Measurements from ENCODE around the gene RPTOR.
"Not testable (repeated sequence)": the region's sequence is repeated elsewhere in the genome, so short reads cannot be mapped to it uniquely, and the experiment has no call there.

The RPTOR gene

GRCh38 chr17:80762076-80762475 is 217.4 kb downstream of the RPTOR start:
- no peak for DNase-seq (ENCODE audit: low read depth in 2 of 2)

DNA sequence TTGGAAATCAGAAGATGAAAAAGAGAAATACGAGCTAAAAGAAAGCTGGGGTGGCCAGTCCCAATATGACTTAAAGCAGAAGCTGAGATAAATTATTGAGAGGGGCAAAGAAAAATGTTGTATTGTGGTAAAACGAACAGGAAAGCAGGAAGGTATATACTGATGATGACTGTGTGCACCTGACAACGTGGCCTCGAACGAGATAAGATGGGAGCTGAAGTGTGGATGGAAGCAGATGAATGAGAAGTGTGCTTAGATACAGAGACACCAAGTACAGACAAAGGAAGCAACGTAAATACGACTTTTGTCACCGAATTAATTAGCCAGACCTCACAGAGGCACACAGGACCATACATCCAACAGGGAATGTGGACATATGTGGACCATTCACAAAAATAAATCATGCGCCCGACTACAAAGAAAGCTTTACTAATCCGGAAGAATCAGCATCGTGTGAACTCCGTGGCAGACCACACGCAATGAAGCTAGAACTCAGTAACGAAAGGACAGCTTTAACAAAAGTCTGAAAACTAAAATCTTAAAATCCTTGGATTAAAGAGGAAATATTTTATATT is 218.7 kb downstream of the RPTOR start:
- DNase-seq (ENCODE audit: low read depth in 2 of 2) = no peak

GRCh38 chr17:80764627-80765145 is 220.0 kb downstream of the RPTOR start:
- not testable (repeated sequence) for DNase-seq (ENCODE audit: low read depth in 2 of 2)

GRCh38 chr17:80765241-80765961 is 220.8 kb downstream of the RPTOR start:
- DNase-seq (ENCODE audit: low read depth in 2 of 2) = no peak

GRCh38 chr17:80766290-80766855 is 221.7 kb downstream of the RPTOR start:
- DNase-seq (ENCODE audit: low read depth in 2 of 2) = no peak

GRCh38 chr17:80768389-80768788 is 223.8 kb downstream of the RPTOR start:
- DNase-seq (ENCODE audit: low read depth in 2 of 2) = no peak

DNA sequence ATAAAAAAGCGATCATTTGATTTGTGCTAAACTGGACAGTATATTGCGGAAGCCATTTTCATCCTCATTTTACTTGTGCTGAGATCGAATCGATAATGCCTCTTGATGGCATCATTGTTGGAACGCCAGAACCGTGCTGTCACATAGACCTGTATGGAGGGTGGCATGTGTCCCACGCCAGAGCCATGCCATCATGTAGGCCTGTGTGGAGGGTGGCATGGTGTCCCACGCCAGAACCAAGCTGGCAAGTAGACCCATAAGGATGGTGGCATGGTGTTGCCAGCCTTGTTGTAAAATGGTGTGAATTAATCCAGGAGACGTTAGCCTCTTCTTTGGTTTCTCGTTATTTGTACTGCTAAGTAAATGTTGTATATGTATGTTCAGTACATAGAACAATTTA is 224.3 kb downstream of the RPTOR start:
- no peak for DNase-seq (ENCODE audit: low read depth in 2 of 2)

DNA sequence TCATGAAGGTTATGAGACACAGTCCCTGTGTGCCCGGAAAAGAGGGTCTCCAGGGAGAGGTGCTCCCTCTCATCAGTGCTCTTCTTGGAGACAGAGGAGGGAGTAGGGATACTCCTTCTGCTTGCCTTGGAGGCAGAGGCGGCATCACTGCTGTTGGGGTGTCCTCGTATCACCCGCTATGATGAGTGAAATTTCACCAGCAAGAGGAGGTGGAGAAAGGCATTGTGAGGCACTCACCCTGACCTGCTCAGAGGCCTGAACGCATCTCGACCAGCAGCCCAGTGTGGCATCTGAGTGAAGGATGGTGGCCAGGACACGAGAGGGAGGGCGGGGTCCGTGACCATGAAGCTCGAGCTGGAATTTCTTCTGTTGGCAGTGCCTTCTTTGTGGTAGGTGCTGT is 224.9 kb downstream of the RPTOR start:
- DNase-seq (ENCODE audit: low read depth in 2 of 2) = no peak

GRCh38 chr17:80769936-80770625 is 225.4 kb downstream of the RPTOR start:
- DNase-seq (ENCODE audit: low read depth in 2 of 2) = no peak

DNA sequence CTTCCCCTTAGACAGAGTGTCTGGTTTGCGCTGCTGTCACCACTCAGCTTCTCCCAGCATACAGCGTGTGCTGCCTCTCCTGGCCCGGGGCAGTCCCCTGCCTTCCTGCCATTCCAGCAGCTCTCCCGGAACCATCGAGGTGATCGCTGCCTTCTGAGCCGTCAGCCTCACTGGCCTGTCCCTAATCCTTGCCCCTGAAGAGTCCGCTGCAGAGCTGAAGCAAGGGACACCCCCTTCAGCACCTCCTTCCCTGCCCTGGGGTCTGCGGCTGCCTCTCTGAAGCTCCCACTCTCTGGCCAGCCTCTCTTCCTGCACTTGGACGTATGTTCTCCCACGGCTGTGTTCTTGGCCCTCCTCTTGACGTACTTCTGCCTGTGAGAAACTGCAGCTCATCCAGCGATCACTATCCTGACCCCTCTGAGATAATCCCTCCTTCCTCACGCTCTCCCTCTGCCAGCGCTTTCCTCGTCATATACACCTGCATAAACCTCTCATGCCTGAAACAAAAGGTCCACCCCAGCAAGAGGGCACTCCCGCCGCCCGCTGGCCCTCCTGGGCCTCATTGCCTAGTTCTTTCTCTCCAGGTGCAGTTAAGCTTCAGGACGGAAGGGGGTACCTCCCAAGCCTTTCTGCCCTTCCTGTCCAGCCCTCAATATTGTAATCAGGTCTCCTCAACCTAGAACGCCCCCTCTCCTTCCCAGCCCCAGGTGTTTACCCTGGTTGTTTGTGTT is 226.4 kb downstream of the RPTOR start:
- DNase-seq (ENCODE audit: low read depth in 2 of 2) = no peak

DNA sequence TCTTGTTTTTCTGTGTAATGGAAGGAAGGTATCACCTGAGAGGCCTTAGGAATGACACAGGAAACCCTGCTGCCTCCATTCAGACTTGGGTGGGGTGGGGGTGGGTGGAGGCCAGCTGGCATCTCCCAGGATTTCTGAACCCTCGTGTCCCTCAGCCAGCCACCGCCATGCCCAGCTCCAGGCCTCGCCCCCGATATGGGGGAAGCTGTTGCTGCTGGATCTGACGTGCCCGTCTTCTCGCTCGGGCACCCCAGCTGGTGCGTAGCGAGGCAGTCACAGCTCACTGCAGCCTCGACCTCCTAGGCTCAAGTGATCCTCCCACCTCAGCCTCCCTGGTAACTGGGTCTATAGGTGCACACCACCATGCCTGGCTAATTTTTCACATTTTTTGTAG is 227.0 kb downstream of the RPTOR start:
- no peak for DNase-seq (ENCODE audit: low read depth in 2 of 2)

DNA sequence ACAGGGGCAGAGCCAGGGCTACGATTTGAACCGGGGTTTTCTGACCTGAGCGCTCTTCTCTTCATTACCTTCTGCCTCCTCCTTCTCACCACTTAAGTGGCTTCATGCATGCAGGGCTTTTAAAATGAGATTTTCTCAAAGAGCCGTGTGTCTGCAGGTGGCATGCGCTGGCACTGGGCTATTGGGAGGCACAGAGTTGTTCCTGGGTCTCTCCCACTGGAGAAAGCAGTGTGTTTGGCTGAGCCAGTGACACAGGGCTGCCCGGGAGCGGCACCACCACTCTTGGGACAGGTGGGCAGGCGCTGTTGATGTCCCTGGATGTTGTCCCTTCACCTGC is 228.2 kb downstream of the RPTOR start:
- DNase-seq (ENCODE audit: low read depth in 2 of 2) = no peak

GRCh38 chr17:80773243-80773991 is 228.8 kb downstream of the RPTOR start:
- DNase-seq (ENCODE audit: low read depth in 2 of 2) = no peak

DNA sequence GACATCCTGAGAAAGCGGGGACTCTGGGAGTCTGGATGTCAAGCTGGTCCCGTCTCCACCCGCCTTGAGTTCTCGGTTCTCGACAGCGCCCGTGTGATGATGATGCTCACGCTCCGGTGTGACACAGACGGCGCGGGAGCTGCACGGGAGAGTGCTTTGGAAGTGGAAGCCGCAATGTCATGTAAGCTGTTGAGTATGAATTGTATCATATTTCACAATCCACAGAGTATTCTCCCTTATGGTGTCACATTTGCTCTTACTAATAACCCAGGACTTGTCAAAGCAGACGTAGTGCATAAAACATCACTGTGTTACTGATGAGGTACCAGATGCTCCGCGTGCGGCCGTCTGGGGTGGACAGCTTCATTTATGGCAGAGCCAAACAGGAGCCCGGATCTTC is 229.5 kb downstream of the RPTOR start:
- no peak for DNase-seq (ENCODE audit: low read depth in 2 of 2)

GRCh38 chr17:80774643-80775281 is 230.1 kb downstream of the RPTOR start:
- no peak for DNase-seq (ENCODE audit: low read depth in 2 of 2)

DNA sequence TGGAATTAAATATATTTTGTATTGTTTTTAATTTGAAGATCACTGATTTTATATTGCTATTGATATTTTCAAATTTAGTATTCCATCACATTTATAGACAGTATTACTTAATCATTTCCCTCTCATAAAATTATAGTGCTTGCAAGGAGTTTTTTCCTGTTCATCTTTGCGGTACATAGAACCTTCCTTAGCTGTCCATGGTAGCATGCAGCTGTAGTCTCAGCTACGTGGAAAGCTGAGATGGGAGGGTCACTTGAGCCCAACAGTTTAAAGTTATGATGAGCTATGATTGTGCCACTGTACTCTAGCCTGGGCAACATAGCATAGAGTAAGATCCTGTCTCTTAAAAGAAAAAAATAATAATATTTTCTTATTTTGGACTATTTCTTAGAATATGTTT is 231.2 kb downstream of the RPTOR start:
- no peak for DNase-seq (ENCODE audit: low read depth in 2 of 2)

DNA sequence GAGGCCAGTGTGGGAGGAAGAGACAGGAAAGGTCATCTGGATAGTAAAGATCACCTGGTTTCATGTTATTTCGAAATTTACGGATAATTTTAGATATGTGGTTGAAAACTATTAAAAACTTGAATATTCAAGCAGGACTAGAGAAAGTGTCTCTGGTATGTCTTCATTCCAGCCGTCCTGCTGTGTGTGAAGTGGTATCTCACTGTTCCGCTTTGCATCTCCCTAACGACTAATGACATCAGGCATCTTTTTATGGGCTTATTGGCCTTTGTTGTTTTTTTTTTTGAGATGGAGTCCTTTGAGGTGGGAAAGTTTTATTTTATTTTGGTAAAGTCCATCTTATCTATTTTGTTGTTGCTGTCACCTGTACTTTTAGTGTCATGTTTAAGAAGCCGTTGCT is 232.6 kb downstream of the RPTOR start:
- DNase-seq (ENCODE audit: low read depth in 2 of 2) = no peak

DNA sequence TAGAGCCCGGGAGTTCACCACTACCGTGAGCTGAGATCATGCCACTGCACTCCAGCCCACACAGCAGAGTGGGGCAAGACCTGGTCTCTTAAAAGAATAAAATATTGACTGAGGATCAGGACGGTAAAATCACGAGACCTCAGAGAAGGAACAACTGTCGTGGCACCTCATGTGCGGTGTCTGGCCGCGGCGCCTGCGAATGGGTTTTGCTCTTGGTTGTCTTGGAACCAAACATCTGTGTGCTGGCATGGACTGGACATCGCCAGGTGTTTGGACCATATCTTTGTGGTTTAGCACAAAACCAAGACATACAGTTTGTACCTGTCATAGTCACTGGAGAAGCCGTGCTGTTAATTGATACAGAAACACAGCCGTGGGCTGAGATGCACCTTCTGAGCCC is 234.1 kb downstream of the RPTOR start:
- DNase-seq (ENCODE audit: low read depth in 2 of 2) = no peak

- DNase-seq (ENCODE audit: low read depth in 2 of 2) = no peak
Measured at GRCh38 chr17:80779336-80779735, 234.7 kb downstream of the RPTOR start.

- DNase-seq (ENCODE audit: low read depth in 2 of 2) = no peak
Measured at GRCh38 chr17:80779961-80780380, 235.3 kb downstream of the RPTOR start.
